ENCODE data around the gene NNAT.
A peak's percentile ranks its signal among the peaks of the same experiment; 100 is the strongest.
"Not testable (repeated sequence)": the region's sequence is repeated elsewhere in the genome, so short reads cannot be mapped to it uniquely, and the experiment has no call there.

The NNAT gene, protein sequence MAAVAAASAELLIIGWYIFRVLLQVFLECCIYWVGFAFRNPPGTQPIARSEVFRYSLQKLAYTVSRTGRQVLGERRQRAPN

DNA sequence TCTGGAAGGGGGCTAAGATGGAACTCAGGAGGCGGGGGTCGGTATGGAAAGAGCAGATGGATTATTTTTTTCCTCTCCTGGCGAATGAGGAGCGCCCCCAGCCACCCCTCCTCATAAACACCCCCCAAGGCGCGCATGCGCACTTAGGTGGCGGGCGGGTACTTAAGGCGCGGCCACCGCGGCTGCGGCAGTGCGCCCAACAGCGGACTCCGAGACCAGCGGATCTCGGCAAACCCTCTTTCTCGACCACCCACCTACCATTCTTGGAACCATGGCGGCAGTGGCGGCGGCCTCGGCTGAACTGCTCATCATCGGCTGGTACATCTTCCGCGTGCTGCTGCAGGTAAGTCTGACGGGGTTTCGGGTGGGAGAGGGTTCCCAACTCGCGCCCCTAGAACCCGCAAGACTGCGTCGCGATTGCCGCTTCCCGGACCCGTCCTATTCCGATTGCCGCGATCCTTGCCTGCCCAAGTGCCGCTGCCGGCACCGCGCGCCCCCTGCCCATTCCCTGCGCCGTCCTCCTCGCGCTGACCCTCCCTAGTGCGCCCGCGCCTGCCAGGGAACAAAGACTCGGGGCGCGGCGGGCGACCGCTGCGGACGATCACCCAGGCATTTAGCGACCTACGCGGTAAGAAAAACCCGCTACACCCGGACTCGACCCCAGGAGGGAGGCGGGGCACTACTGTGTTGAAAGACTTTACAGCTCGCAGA lies at the start of gene NNAT:
NNAT (plus strand) TSS at position 190 of the 711 bp plus-strand sequence; CDS start at position 272, 82 bp downstream.
- TF ChIP-seq, protein P1, sequence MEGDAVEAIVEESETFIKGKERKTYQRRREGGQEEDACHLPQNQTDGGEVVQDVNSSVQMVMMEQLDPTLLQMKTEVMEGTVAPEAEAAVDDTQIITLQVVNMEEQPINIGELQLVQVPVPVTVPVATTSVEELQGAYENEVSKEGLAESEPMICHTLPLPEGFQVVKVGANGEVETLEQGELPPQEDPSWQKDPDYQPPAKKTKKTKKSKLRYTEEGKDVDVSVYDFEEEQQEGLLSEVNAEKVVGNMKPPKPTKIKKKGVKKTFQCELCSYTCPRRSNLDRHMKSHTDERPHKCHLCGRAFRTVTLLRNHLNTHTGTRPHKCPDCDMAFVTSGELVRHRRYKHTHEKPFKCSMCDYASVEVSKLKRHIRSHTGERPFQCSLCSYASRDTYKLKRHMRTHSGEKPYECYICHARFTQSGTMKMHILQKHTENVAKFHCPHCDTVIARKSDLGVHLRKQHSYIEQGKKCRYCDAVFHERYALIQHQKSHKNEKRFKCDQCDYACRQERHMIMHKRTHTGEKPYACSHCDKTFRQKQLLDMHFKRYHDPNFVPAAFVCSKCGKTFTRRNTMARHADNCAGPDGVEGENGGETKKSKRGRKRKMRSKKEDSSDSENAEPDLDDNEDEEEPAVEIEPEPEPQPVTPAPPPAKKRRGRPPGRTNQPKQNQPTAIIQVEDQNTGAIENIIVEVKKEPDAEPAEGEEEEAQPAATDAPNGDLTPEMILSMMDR (IDR thresholded peaks at IDR 0.05; ENCODE audit: borderline replicate concordance, control extremely low read depth, extremely low read depth, insufficient read depth, missing control alignments): no peak
- DNase-seq (ENCODE audit: low spot score): peak; percentile 42
- in situ Hi-C loops (cut with MboI; ENCODE audit: low sequenced_read_pairs, unreplicated experiment): no loop called here

- TF ChIP-seq, protein P1 (IDR thresholded peaks at IDR 0.05; ENCODE audit: borderline replicate concordance, control extremely low read depth, extremely low read depth, insufficient read depth, missing control alignments): no peak
- no peak for DNase-seq (ENCODE audit: low spot score)
- in situ Hi-C loops (cut with MboI; ENCODE audit: low sequenced_read_pairs, unreplicated experiment): no loop called here
Observed at GRCh38 chr20:37471741-37472235, 49.3 kb upstream of the NNAT start.

- in situ Hi-C loops (cut with MboI; ENCODE audit: low sequenced_read_pairs, unreplicated experiment): not testable (repeated sequence)
Observed at GRCh38 chr20:37472435-37472834, 48.6 kb upstream of the NNAT start.

GRCh38 chr20:37473249-37474000 lies 47.6 kb upstream of the NNAT start:
- DNase-seq (ENCODE audit: low spot score): no peak
- TF ChIP-seq, protein P1 (IDR thresholded peaks at IDR 0.05; ENCODE audit: borderline replicate concordance, control extremely low read depth, extremely low read depth, insufficient read depth, missing control alignments): no peak
- in situ Hi-C loops (cut with MboI; ENCODE audit: low sequenced_read_pairs, unreplicated experiment): no loop called here

More at GRCh38 chr20:37472435-37472834, 48.6 kb upstream of the NNAT start:
- DNase-seq (ENCODE audit: low spot score): not testable (repeated sequence)

DNA sequence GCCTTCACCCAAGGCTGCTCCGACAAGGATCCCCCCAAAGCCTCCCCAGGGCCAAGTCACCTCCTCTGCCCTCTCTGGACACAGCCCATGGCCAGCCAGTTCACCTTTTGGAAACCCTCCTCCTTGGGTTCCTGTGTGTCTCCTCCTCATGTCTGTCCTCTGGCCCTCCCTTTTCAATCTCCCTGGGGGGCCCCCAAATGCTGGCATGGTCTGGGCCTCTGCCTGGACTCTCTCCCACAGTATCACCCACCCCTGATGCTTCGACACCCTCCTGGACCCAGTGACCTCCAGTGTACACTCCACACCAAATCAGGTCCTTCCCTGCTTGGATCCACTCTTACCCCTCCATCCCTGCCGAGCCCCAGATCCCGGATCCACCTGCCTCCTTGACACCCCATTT lies 46.7 kb upstream of the NNAT start:
- TF ChIP-seq, protein P1 (IDR thresholded peaks at IDR 0.05; ENCODE audit: borderline replicate concordance, control extremely low read depth, extremely low read depth, insufficient read depth, missing control alignments): no peak
- DNase-seq (ENCODE audit: low spot score): no peak
- in situ Hi-C loops (cut with MboI; ENCODE audit: low sequenced_read_pairs, unreplicated experiment): no loop called here

DNA sequence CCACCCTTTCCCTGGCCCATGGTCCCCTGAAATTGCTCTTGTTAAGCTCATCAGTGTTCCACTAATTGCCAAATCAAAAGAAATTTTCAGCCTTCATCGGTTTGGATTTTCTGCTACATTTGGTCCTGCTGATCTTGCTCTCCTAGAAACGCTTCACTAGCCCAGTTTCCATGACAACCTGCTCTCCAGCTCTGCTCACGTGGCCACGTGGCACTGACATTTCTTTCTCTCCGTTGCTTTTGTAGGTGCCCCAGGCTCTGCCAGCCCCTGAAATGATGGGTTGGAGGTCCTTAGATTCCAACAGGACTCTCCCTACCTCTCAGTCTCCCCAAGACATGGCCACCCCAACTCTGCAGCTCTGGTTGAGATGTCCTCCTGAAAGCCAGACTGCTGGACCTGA lies 45.8 kb upstream of the NNAT start:
- TF ChIP-seq, protein P1 (IDR thresholded peaks at IDR 0.05; ENCODE audit: borderline replicate concordance, control extremely low read depth, extremely low read depth, insufficient read depth, missing control alignments): no peak
- in situ Hi-C loops (cut with MboI; ENCODE audit: low sequenced_read_pairs, unreplicated experiment): no loop called here
- no peak for DNase-seq (ENCODE audit: low spot score)

DNA sequence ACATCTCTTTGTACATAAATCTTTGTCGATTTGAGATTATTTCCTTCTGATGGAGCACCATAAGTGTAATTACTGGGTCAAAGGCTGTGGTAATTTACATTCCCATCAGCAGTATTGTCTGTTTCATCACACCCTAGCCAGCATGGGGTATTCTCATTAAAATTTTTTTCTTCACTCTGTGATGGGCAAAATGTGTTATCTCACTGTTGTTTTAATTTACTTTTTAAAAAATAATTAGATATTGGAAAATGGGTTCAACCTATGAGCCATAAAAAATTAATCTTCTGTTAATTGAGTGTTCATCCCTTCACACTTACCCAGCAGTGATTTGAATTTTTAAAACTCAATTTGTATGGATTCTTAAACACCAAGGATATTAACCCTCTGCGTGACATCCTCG lies 44.0 kb upstream of the NNAT start:
- TF ChIP-seq, protein P1 (IDR thresholded peaks at IDR 0.05; ENCODE audit: borderline replicate concordance, control extremely low read depth, extremely low read depth, insufficient read depth, missing control alignments): no peak
- in situ Hi-C loops (cut with MboI; ENCODE audit: low sequenced_read_pairs, unreplicated experiment): no loop called here
- DNase-seq (ENCODE audit: low spot score): no peak

All from GM13976 (cell line).